LNCAP (cell line): ENCODE measurements around the gene LSM3.

Experiments used
- CTCF ChIP-seq: fragments of 450-650 bp; IDR thresholded peaks from 2 replicates; pipeline ENCODE4 v1.5.1; 2017; ENCODE audit warnings: mild to moderate bottlenecking

Gene LSM3

DNA sequence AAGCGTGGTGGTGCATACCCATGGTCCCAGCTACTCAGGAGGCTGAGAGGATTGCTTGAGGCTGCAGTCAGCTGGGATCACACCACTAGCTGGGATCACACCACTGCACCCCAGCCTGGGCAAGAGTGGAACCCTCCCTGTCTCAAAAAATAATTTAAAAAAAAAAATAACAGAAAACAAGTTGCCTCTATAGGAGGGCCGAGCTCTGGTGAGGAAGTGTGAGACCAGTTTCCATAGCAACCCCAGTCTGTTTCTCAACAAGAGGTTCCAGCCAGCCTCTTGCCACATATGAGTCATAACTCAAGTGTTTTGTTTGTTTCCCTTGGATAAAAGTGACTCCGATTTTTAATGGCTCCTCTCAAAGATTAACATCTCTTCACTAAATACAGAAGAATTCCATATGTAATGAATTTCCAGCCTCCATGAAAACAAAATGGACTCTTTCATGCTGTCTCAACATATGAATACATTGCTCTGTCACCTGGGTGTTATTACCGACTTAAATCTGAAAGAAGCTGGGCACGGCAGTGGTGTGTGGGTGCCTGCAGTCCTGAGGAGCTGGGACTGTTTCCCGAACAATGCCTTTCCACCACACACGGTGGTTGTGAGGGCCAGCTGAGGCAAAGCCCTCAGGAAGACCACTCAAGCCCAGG, 34.1 kb upstream of the LSM3 start:
- no peak for TF ChIP-seq CTCF

GRCh38 chr3:14145236-14145635, 33.4 kb upstream of the LSM3 start:
- TF ChIP-seq CTCF, result no peak

DNA sequence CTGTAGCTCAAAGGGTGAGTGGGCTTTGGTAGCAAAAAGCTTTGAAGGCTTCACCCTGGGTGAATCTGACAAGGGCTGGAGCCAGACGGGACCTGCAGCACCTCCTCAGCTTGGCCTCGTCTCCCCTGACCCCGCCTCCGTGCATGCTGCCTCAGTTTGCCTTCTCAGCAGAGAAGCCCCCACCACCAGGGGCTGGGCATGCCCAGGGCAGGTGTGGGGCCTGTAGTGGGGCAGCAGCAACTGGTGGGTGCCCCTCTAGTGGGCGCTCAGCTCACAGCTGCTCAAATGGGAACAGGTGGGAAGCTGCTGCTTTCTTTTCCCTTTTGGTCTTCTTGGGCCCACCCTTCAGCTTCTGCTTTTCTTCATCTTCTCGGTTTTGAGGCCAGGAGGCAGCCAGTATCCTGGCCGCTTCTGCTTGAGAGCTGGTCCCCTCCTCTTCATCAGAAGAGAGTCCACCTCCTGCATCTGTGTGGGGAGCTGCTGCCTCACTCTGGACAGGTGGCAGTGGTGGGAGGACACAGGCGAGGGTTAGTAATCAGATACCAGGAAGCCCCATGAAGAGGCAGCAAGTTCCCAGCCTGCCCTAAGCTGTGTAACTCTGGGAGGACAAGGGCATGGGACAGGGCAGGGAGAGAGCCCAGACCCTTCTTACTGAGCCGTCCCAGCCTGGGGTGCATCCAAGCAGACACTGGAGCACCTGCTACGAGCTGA, 32.8 kb upstream of the LSM3 start:
- no peak for TF ChIP-seq CTCF

DNA sequence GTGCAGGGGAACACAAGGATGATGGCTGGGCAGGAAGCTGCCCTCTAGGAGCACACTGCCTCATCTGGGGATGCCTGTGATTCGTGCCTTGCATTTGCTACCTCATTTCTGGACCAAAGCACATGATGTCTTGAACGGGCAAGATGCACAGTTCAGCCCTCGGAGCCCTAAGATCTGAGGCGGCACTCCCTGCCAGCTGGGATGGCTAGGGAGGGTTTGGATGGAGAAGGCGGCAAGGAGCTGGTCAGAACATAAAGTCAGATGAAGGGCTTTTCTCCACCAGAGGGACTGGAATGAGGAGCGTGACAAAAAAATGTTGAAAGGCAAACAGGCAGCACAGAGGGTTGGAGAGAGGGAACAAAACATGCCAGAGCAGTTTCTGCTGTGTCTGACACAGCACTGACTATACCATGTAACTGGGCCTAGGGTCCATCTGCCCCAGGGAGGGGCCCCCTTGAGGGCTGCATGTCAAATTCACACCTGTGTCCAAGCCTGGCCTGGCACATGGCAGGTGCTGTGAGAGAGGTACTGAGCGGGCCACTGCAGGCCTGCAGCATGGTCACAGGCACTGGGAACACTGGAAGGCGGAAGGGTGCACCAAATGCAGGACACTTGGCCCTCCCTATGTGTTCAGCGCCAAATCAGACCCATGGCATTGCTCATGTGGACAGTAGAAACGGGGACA, 32.1 kb upstream of the LSM3 start:
- no peak for TF ChIP-seq CTCF

DNA sequence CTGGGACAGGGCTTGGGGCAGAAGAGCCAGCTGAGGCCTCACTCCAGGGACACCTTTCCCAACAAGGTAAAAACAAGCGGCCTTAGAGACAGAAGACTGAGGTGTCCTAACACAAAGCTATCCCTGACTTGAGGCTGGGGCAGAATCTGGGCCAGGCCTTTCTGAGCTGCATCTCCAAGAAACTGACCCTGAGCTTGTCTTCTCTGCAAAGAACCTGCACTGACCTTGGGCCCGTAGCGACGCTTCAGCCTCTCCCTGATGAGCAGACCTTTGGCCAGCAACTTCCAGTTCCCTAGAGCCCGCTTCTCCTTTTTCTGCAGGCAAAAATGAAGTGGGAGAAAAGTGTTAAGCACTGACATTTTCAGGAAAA, 31.6 kb upstream of the LSM3 start:
- no peak for TF ChIP-seq CTCF

GRCh38 chr3:14147617-14148016, 31.0 kb upstream of the LSM3 start:
- no peak for TF ChIP-seq CTCF

DNA sequence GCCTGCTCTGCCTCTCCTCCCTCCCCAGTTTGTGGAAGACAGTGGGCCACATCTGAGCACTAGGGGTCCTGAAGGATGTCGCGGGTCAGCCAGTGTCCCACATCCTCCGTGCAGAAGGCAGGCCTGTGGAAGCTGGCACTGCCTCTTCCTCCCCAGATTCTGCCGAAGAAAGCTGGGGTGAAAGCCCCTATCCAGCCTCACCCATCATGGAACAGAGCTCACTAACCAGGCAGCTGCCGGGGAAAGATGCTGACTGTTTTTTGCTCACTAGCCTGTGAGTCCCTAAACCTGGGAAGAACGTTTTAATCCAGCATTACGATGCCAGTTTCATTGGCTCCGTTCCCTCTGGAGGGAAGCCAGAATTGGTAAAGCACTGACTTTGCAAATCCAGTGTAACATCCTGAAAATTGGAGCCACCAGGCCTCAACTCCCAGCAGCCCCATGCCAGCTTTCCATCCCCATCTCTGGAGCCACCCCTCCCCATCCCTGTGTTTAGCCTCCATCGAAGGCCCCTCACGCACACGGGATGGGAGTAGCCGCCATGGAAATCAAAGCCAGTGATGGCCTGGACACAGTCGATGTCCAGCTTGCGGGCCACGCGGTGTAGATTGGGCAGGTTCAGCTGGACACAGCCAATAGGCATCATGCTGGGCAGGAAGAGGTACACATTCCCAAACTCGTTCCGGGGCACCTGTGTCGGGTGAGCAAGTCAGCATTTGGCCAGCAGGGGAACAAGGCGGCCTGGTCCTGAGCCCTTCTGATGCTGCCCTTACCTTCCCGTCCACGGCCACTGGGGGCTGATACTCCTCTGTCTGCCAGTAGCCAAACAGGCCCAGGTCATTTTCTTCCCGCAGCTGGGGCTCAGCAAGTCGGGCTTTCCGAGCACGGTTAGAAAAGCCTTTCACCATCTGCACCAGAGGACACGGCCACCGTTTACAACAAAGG, 30.3 kb upstream of the LSM3 start:
- no peak; the same call in 1 of the 2 replicates for TF ChIP-seq CTCF
